Testis (tissue), 2 donors: ENCODE results near the gene PTEN.

ENCODE experiments used
- POLR2A ChIP-seq: fragments of 450-650 bp; IDR thresholded peaks from one replicate; pipeline ENCODE4 v1.6.1; 2017; ENCODE audit warnings: antibody characterized with exemption, mild to moderate bottlenecking, moderate library complexity
- TF ChIP-seq, protein P1 (sequence below), 3 experiments: fragments of 450-650 bp in 2 of 3; fragments of 200-600 bp in 1 of 3; sonication (generic) in 1 of 3; IDR thresholded peaks; one replicate each; pipeline ENCODE4 v1.5.1; 2016 to 2019; ENCODE audit warnings: antibody characterized with exemption in 3 of 3, mild to moderate bottlenecking in 2 of 3, moderate library complexity in 1 of 3

- TF ChIP-seq POLR2A = no peak
- TF ChIP-seq, protein P1, sequence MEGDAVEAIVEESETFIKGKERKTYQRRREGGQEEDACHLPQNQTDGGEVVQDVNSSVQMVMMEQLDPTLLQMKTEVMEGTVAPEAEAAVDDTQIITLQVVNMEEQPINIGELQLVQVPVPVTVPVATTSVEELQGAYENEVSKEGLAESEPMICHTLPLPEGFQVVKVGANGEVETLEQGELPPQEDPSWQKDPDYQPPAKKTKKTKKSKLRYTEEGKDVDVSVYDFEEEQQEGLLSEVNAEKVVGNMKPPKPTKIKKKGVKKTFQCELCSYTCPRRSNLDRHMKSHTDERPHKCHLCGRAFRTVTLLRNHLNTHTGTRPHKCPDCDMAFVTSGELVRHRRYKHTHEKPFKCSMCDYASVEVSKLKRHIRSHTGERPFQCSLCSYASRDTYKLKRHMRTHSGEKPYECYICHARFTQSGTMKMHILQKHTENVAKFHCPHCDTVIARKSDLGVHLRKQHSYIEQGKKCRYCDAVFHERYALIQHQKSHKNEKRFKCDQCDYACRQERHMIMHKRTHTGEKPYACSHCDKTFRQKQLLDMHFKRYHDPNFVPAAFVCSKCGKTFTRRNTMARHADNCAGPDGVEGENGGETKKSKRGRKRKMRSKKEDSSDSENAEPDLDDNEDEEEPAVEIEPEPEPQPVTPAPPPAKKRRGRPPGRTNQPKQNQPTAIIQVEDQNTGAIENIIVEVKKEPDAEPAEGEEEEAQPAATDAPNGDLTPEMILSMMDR (IDR thresholded peaks at IDR 0.05) = peak in 1 of 3 experiments; percentile 1
These were observed 1.3 kb upstream of the PTEN start for GRCh38 chr10:87861953-87862678.
